Stomach (tissue), 4 donors: ENCODE measurements around the gene LACTBL1.

ENCODE experiments used
- POLR2A ChIP-seq, 4 donors: fragments of 450-650 bp; IDR thresholded peaks; one replicate each; pipeline ENCODE4 v1.6.1; 2016; ENCODE audit warnings: antibody characterized with exemption in 4 of 4, control low read depth in 2 of 4, mild to moderate bottlenecking in 1 of 4, moderate library complexity in 1 of 4
- TF ChIP-seq, protein P1 (sequence below), 7 experiments: fragments of 450-650 bp in 4 of 7; fragments of 200-600 bp in 3 of 7; sonication (generic) in 3 of 7; IDR thresholded peaks; one replicate each; pipeline ENCODE4 v1.5.1; 2016 to 2019; ENCODE audit warnings: antibody characterized with exemption in 7 of 7, control low read depth in 2 of 7, mild to moderate bottlenecking in 1 of 7

DNA sequence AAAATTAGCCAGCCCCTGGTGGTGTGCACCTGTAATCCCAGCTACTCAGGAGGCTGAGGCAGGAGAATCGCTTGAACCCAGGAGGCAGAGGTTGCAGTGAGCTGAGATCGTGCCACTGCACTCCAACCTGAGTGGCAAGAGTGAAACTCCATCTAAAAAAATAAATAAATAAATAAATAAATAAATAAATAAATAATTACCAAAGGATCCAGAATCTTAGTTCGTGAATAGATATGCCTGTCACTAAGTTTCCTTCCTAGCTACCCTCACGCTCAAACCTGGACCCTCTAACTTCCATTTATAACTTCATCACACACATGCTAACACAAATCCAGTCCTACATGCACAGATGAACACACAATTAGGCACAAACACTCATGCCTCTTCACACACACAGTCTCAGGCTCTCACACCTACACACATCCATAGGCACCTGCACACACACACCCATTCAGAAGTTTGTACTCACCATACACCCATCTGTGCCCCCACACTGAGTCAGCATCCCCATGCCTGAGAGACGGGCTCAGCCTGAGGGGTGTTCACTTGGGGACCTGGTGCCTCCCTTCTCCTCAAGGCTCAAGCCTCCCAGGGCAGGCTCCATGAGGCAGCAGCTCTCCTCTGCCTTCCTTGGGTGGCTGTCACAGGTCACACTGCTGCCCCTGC, 61.5 kb downstream of the LACTBL1 start:
- no peak for TF ChIP-seq POLR2A (IDR thresholded peaks at IDR 0.05)
- TF ChIP-seq, protein P1, sequence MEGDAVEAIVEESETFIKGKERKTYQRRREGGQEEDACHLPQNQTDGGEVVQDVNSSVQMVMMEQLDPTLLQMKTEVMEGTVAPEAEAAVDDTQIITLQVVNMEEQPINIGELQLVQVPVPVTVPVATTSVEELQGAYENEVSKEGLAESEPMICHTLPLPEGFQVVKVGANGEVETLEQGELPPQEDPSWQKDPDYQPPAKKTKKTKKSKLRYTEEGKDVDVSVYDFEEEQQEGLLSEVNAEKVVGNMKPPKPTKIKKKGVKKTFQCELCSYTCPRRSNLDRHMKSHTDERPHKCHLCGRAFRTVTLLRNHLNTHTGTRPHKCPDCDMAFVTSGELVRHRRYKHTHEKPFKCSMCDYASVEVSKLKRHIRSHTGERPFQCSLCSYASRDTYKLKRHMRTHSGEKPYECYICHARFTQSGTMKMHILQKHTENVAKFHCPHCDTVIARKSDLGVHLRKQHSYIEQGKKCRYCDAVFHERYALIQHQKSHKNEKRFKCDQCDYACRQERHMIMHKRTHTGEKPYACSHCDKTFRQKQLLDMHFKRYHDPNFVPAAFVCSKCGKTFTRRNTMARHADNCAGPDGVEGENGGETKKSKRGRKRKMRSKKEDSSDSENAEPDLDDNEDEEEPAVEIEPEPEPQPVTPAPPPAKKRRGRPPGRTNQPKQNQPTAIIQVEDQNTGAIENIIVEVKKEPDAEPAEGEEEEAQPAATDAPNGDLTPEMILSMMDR (IDR thresholded peaks at IDR 0.05) = no peak
